C4-2B (cell line): ENCODE data around the gene SCUBE1.

Source experiments
- H3K27ac ChIP-seq: fragments of 450-650 bp; 2 replicates; pipeline ENCODE4 v1.5.1; 2017
- ZFX ChIP-seq: fragments of 450-650 bp; IDR thresholded peaks from 2 replicates; pipeline ENCODE4 v1.6.1; 2017
- TF ChIP-seq, protein P1 (sequence below): fragments of 450-650 bp; conservative IDR thresholded peaks from 2 replicates; pipeline ENCODE4 v1.5.1; 2017; ENCODE audit warnings: mild to moderate bottlenecking

SCUBE1 gene

DNA sequence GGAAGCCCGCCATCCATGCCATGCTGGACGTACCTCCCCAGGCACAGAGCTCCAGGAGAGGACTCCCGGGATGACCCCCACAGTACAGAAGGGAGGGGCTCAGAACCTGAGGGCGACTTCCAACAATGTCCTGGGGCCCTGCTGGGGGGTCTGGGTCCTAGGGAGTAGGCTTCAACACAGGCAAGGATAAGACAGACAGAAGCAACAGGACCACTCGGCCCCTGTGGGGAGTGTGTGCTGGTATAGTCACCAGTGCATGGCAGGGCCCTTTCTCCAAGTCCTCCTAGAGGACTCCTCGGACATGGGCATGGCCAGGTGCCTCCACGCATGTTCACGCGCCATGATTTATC, 173.1 kb downstream of the SCUBE1 start:
- TF ChIP-seq, protein P1, sequence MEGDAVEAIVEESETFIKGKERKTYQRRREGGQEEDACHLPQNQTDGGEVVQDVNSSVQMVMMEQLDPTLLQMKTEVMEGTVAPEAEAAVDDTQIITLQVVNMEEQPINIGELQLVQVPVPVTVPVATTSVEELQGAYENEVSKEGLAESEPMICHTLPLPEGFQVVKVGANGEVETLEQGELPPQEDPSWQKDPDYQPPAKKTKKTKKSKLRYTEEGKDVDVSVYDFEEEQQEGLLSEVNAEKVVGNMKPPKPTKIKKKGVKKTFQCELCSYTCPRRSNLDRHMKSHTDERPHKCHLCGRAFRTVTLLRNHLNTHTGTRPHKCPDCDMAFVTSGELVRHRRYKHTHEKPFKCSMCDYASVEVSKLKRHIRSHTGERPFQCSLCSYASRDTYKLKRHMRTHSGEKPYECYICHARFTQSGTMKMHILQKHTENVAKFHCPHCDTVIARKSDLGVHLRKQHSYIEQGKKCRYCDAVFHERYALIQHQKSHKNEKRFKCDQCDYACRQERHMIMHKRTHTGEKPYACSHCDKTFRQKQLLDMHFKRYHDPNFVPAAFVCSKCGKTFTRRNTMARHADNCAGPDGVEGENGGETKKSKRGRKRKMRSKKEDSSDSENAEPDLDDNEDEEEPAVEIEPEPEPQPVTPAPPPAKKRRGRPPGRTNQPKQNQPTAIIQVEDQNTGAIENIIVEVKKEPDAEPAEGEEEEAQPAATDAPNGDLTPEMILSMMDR, result no peak
- no peak for TF ChIP-seq ZFX
- H3K27ac ChIP-seq, result no peak overlapping the region

DNA sequence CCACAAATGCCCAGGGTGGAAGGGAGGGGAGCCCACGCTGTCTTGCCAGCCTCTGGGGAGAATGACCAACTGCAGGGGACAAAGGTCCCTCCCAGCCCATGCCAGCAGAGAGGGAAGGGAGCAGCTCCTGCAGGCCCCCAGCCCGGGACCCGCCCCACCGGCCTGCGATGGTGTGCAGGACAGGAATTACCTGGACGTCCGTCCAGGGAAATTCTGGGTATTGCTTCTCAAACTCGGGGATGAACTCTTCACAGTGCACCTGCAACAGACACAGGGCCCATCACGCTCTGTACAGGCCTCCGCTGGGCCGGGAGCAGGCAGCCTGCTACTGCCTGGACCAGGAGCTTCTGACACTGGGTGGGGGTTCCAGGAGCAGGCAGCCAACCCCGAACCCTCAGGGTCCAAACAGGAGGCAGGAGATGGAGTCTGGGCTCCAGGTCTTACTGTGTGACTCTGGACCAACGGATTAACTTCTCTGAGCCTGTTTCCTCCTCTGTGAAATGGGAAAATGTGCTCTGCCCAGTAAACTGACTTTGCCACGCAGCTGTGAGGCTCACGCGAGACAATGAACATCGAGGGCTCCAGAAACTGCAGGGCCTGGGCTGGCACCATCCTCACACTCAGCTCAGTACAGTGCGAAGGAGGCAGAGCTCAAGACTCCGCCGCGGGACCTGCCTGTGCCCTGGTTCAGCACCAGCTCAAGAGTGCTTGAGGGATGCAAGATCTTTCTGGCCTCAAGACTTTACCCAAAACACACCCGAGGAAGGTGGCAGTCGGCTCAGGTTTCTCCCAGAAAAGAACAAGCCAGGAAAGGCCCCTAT, 173.7 kb downstream of the SCUBE1 start:
- H3K27ac ChIP-seq, result no peak overlapping the region
- TF ChIP-seq, protein P1, result no peak
- no peak for TF ChIP-seq ZFX

DNA sequence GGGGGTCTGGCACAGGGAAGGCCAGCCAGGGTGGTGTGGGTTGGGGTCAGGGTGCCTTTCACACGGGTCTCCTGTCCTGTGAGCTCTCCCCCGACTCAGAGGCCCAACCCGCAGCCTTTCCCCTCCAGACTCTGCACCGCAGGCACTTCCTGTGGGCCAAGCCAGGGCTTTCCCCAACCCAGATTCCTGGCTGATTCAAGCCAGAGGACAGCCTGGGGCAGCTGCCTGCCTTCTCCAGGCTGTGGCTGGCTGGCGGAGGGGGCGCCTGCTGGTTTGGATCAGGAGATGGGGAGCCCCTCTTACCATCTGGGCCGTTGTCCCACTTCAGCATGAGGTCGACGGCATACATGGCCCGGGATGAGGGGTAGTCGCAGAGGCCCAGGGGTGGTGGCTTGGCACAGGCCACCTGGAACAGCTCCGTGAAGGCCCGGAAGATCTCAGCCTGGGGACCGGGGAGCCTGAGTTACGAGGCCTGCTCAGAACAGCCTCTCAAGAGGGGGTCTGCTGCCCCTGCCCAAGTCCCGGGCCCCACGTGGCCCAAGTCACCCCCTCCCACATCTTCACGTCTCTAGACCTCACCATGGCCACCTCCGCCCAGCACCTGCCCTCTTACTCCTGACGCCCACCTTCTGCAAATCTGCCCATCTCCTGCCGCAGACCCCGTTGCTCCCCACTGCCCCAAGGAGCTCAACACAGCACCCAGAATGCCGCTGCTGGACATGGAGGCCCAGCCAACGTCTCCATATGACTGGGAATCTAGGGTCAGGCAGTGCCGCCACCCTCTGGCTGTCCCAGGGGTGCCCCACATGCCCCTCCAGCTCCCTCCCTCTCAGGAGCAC, 174.5 kb downstream of the SCUBE1 start:
- H3K27ac ChIP-seq, result no peak overlapping the region
- no peak for TF ChIP-seq ZFX
- TF ChIP-seq, protein P1, result no peak

DNA sequence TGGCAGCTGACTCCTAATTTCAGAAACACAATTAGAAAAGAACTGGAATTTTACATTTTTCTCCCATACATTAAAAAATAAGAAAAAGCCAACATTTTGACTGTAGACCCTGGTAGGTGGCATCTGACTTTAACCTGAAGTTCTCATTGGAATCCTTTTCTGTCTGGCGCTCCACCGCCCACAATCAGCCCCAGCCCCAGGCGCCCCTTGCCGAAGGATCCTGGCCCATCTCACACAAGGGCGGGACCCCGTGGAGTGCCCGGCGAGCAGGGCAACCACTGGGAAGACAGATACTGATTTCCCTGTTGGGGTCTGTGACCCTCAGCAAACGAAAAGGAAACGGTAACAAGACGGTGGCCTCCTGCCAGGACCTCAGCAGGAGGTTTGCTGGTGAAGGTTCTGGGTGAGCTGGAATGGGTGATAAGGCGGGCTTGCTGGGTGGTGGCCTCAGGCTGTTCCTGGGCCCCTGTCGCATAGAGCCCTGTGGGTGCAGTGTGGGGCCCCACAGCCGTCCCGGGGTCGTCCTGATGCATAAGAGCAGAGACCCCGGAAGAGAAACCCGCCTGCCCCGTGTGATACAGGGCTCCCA, 176.1 kb downstream of the SCUBE1 start:
- no peak overlapping the region for H3K27ac ChIP-seq
- no peak for TF ChIP-seq ZFX
- TF ChIP-seq, protein P1, result no peak

DNA sequence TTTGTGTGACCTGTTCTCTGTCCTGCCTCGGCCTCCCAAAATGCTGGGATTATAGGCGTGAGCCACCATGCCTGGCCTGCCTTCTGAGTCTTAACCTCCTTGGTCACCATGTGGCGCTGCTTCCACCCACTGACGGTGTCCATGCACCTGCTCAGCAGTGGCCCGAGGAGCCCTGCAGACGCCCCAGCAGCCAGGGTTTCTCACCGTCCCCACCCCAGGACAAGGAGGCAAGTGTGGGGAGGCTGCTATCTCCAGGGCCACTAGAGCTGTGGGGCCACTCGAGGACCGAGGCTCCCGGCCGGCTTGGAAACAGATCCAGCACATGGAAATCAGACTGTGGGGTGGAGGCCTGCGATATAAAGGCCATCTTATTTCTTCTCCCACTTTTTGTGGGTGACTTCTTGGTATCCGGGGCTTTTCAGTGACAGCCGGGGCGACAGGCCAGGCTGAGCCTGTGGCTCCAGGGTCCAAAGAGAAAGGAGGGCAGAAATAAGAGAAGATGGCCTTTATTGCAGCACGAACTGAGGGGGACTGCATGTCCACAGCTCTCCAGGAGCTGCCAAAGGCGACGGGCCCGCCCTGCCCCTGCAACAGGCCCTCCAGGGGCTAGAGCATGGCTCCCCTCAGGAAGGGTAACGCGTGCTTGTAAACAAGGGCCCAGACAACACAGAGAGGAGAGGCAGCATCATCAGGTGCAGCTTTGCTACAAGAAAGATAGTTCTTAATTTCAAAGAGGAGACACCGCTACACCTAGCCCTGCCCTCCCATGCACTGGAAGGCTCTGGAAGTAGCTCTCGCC, 176.8 kb downstream of the SCUBE1 start:
- no peak overlapping the region for H3K27ac ChIP-seq
- TF ChIP-seq ZFX, result no peak
- TF ChIP-seq, protein P1, result no peak

DNA sequence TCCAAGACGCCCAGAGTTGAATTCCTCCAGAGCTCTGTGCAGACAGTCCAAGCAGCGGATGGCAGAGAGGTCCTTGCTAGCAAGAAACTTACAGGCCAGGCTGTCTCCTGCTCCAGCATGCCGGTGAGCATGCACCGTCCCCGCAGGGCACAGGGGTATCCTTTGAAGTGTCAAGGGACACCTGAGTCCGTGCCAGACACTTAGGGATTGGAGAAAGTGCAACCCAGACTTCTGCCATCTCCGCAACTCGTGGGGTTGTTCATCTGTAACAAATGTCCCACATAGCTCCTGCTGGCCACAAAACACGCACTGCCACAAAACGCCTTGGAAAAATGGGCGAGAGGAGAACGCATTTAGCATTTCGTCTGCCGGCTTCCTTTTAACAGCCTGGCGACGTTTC, 178.5 kb downstream of the SCUBE1 start:
- TF ChIP-seq, protein P1, result no peak
- TF ChIP-seq ZFX, result no peak

More for the DNA sequence above, 178.5 kb downstream of the SCUBE1 start:
- peak overlapping the region; percentile 51 for H3K27ac ChIP-seq
